ENCODE results near the gene TNFAIP8L3.
"Not testable (repeated sequence)": the region's sequence is repeated elsewhere in the genome, so short reads cannot be mapped to it uniquely, and the experiment has no call there.

The TNFAIP8L3 gene

GRCh38 chr15:51038974-51039319 lies 55.8 kb downstream of the TNFAIP8L3 start:
- H3K4me3 ChIP-seq (ENCODE audit: severe bottlenecking), result no peak overlapping the region
- no peaks in the 10 kb centered on the region for H3K27me3 ChIP-seq (ENCODE audit: insufficient read depth, poor library complexity, severe bottlenecking)
- H3K4me1 ChIP-seq (ENCODE audit: insufficient read depth, poor library complexity, severe bottlenecking), result no peaks in the 10 kb centered on the region
- no peaks in the 10 kb centered on the region for H3K9me3 ChIP-seq (ENCODE audit: severe bottlenecking)
- no peak for DNase-seq (ENCODE audit: low spot score)
- H3K27ac ChIP-seq (ENCODE audit: poor library complexity, severe bottlenecking), result no peak overlapping the region
- no peak for ATAC-seq (ENCODE audit: low read depth)
- no peak for TF ChIP-seq CTCF (IDR thresholded peaks at IDR 0.05; ENCODE audit: poor library complexity, severe bottlenecking)
- H3K36me3 ChIP-seq (ENCODE audit: low read depth), result no peaks in the 10 kb centered on the region

GRCh38 chr15:51038162-51038973 lies 56.3 kb downstream of the TNFAIP8L3 start:
- H3K27ac ChIP-seq (ENCODE audit: poor library complexity, severe bottlenecking), result no peak overlapping the region
- H3K4me1 ChIP-seq (ENCODE audit: insufficient read depth, poor library complexity, severe bottlenecking), result no peaks in the 10 kb centered on the region
- H3K4me3 ChIP-seq (ENCODE audit: severe bottlenecking), result no peak overlapping the region
- ATAC-seq (ENCODE audit: low read depth), result peak; percentile 36
- H3K9me3 ChIP-seq (ENCODE audit: severe bottlenecking), result no peaks in the 10 kb centered on the region
- H3K36me3 ChIP-seq (ENCODE audit: low read depth), result no peaks in the 10 kb centered on the region
- TF ChIP-seq CTCF (IDR thresholded peaks at IDR 0.05; ENCODE audit: poor library complexity, severe bottlenecking), result no peak
- DNase-seq (ENCODE audit: low spot score), result no peak
- no peaks in the 10 kb centered on the region for H3K27me3 ChIP-seq (ENCODE audit: insufficient read depth, poor library complexity, severe bottlenecking)

GRCh38 chr15:51037474-51037873 lies 57.2 kb downstream of the TNFAIP8L3 start:
- not testable (repeated sequence) for H3K27ac ChIP-seq (ENCODE audit: poor library complexity, severe bottlenecking); H3K4me3 ChIP-seq (ENCODE audit: severe bottlenecking); ATAC-seq (ENCODE audit: low read depth); H3K9me3 ChIP-seq (ENCODE audit: severe bottlenecking); H3K4me1 ChIP-seq (ENCODE audit: insufficient read depth, poor library complexity, severe bottlenecking); H3K27me3 ChIP-seq (ENCODE audit: insufficient read depth, poor library complexity, severe bottlenecking); DNase-seq (ENCODE audit: low spot score); H3K36me3 ChIP-seq (ENCODE audit: low read depth)

GRCh38 chr15:51030649-51031316 lies 63.9 kb downstream of the TNFAIP8L3 start:
- H3K4me3 ChIP-seq (ENCODE audit: severe bottlenecking), result no peak overlapping the region
- ATAC-seq (ENCODE audit: low read depth) (peak; percentile 96), DNase-seq (ENCODE audit: low spot score) (no peak)
- peaks cover 8% of the 10 kb centered on the region for H3K4me1 ChIP-seq (ENCODE audit: insufficient read depth, poor library complexity, severe bottlenecking)
- no peaks in the 10 kb centered on the region for H3K9me3 ChIP-seq (ENCODE audit: severe bottlenecking)
- peak overlapping the region; percentile 3 for H3K27ac ChIP-seq (ENCODE audit: poor library complexity, severe bottlenecking)
- no peak for TF ChIP-seq CTCF (IDR thresholded peaks at IDR 0.05; ENCODE audit: poor library complexity, severe bottlenecking)
- no peaks in the 10 kb centered on the region for H3K36me3 ChIP-seq (ENCODE audit: low read depth)
- H3K27me3 ChIP-seq (ENCODE audit: insufficient read depth, poor library complexity, severe bottlenecking), result no peaks in the 10 kb centered on the region

- Histone ChIP-seq H3K4me1 (ENCODE audit: insufficient read depth, poor library complexity, severe bottlenecking) (peaks cover 15% of the 10 kb centered on the region), H3K4me3 (ENCODE audit: severe bottlenecking) (no peak overlapping the region), H3K27me3 (ENCODE audit: insufficient read depth, poor library complexity, severe bottlenecking) (no peaks in the 10 kb centered on the region), H3K27ac (ENCODE audit: poor library complexity, severe bottlenecking) (peak overlapping the region; percentile 87), H3K9me3 (ENCODE audit: severe bottlenecking) (no peaks in the 10 kb centered on the region), H3K36me3 (ENCODE audit: low read depth) (no peaks in the 10 kb centered on the region)
- TF ChIP-seq CTCF (IDR thresholded peaks at IDR 0.05; ENCODE audit: poor library complexity, severe bottlenecking), result no peak
- no peak for DNase-seq (ENCODE audit: low spot score)
- ATAC-seq (ENCODE audit: low read depth), result peak; percentile 13
These were observed 69.3 kb downstream of the TNFAIP8L3 start for GRCh38 chr15:51025454-51025846.
